Inflammatory macrophage treated with lipopolysaccharide for 4 hours (primary cell): Measurements from ENCODE around the gene SCML2.
"Not testable (repeated sequence)": the region's sequence is repeated elsewhere in the genome, so short reads cannot be mapped to it uniquely, and the experiment has no call there.

Source experiments
- DNase-seq: peaks from one replicate; pipeline ENCODE4 v3.0.0-alpha.2; 2020

SCML2 gene

DNA sequence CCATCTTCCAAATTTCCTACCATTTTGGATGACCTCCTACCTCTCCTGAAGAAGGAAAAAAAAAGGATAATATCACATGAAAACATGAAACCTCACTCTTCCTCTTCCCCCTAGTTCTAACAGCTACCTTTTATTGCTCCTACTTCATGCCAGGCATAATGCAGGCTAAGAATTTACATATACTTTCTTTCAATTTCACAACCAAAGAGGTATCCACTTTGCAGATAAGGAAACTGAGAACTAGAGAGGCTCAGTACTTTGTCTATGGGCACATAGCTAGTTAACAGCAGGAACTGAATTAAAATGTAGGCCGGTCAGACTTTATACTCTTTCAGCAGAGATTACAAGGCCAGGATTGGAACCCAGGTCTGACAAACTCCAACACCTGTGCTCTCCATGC, 99.4 kb downstream of the SCML2 start:
- no peak for DNase-seq

DNA sequence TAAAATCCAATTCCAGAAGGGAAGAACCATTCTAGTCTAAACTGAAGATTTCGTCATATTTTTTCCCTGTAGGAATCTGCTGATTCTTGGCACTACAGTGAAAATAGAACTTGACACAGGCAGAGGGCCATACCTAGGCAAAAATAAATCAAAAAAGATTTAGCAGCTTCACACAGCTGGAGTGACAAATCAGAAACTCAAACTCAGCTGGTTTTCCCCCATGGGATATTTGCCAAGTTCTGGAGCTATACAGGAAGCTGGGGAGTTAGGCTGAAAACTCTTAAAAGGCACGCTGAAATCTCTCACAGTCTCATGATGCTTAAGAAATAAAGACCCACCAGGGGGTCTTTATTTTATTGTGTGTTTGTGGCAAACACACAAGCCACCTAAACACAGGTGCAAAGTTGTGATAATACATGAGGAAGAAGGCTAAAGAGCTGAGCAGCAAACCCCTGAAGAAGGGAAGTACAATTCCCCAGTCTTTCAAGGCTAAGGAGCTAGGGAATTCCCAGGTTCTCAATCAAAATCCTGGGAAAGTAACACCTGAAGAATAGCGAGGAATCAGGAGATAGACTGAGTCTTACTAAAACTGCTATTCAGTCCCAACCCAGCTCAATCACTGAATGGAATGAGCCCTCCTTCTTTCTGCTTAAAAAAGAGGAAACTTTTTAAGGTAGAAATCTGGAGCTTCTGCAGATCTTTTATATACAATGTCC, 101.7 kb downstream of the SCML2 start:
- DNase-seq = no peak

DNA sequence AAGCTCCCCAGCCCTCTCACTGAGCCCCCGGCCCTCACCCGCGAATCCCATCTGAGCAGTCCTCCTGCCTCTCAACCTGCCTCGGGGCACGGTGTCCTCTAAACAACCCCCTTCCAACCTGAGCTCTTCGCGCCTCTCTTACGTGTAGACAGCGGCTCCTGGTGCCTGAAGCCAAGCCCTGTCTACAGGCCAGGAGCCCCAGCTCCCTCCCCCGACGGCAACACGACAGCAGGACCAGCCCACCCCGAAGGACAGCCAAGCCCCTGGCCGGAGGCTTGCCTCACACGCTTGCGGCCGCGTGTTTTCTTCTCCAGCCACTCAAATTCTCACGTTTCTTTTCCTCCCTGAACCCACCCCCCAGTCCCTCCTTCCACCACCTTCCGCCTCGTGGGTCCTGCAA, 124.8 kb downstream of the SCML2 start:
- DNase-seq = not testable (repeated sequence)

DNA sequence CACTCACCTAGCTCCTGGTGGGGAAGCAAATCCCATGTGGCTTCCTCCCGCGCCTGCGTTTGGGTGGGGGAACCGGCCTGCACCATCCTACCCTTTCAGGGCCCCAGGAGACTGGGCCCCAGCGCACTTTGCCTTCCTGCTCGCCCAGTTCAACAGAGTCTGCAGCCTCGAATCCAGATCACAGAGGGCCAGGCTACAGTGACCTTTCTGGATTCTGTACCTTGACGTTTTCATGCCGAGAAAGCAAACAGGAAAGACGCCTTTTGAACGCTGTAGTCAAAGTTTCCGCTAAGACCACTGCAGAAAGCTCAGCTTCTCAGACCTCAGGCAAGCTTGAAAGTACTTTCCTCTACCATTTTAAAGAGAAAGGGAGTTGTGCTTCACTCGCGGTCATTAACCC, 126.4 kb downstream of the SCML2 start:
- no peak for DNase-seq

DNA sequence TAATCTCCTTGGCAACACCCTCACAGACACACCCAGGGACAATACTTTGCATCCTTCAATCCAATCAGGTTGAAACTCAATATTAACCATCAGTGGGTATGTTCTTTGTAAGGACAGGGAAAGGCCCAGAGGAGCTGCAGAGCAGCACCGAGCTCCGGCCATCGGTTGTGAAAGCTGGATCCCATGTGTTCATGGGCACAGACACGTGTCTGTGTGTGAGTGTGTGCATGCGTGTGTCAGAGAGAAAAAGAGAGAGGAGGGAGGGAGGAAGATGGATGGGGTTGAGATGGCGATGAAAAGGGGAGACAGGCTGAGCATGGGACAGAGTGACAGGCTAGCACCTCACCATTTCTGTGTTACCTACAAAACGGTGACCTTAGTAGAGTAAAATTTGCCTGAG, 127.0 kb downstream of the SCML2 start:
- no peak for DNase-seq

DNA sequence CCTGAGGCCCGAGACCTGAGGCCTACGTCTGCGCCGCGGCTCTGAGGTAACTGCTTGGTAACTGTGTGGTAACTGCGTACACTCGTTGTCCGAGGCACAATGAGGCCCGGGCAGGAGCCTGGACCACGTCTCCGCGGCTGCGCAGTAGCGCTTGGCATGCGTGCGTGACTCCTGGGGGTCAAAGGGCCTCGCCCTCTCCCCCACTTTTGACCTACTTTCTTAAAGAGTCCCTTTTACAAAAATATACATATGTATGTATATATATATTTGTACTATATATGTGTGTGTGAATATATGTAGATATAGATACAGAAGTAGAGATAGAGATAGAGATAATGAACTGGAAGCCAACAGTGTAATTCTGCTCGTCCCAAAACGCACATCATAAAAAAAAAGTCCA, 133.7 kb downstream of the SCML2 start, which contains the start of gene BEND2:
BEND2 (minus strand) TSS at position 101 of the 400 bp plus-strand sequence. CDS start 136 bp downstream, outside the sequence.
- no peak for DNase-seq

DNA sequence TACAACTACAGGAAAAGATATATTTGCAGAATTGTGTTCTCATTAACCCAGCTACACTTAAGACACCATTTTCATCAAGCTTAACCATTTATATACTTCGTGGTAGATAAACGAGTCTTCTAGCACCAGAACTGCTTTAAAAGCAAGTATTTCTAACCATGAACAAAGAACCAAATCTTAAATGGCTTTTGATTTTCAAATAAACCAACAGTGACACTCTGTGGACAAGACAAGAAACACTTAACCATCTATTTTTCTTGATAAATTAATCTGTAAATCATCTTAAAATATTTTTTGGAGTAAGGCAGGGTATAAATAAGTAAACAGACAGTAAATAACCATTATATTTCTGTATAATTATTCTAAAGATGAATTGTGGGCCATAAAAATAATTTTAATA, 144.0 kb downstream of the SCML2 start:
- no peak for DNase-seq

DNA sequence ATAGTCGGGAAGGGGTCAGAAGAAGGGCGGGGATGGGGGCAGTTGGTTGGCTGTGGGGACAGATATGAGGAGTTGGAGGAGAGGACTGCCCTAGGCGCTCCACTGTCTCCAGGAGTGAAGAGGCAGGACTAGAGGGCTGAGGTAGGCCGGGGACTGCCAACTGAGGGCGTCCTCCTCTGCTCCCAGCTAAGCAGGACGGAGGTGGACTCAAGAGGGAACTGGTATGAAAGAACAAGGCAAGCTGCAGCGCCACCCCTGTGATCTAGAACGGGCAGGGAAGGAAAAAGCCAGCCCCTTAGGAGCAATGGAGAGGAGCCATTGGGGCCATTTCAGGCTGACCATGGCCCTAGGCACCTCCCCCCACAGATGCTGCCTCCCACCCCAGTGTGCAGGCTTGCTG, 147.8 kb downstream of the SCML2 start:
- no peak for DNase-seq

DNA sequence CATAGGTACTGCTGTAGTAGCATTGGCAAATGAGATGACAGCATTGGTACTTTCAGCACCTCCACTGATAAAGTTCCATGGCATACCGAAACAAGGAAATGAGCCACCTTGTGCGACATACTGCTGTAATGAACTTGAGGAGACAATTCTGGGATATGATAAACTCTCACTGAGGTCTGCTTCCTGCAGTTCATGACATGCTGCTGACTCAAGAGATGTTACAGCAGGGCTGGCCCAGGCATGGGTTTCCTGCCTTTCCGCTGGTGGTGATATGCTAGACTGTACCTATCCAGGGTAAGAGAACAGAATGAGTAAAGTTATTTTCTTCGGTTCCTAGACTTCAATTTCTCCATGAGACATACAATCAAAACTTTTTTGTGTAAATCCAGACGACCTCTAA, 150.9 kb downstream of the SCML2 start:
- no peak for DNase-seq

DNA sequence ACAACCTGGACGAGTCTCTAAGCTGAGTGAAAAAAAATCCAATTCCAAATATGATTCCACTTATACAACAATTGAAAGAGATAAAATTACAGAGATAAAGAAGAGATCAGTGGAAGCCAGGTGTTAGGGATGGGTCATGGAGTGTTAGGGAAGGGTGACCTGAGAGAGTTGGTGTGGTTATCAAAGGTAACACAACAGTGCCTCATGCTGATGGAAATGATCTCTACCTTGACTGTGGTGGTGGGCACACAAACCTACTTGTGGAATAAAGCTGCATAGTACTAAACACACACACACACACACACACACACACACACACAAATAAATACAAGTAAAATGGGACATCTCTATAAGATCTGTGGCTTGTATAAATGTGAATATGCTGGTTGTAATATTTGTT, 159.8 kb downstream of the SCML2 start:
- no peak for DNase-seq
